GM19468 (cell line): Measurements from ENCODE around the gene EBNA1BP2.
"Not testable (repeated sequence)": the region's sequence is repeated elsewhere in the genome, so short reads cannot be mapped to it uniquely, and the experiment has no call there.

Experiments
- ATAC-seq: cut with Tn5 transposase; IDR thresholded peaks from one replicate; pipeline ENCODE4 v1.9.1; 2021; ENCODE audit warnings: mild to moderate bottlenecking, moderate library complexity, moderate number of reproducible peaks; ENCODE audit not compliant: unreplicated experiment; ENCODE audit errors: extremely low read depth

Gene EBNA1BP2

GRCh38 chr1:43174873-43175272 lies 2.8 kb upstream of the EBNA1BP2 start:
- ATAC-seq, result no peak

- ATAC-seq, result no peak
Observed at GRCh38 chr1:43172527-43172972, 460 bp upstream of the EBNA1BP2 start.

- no peak for ATAC-seq
Observed at GRCh38 chr1:43171312-43171875, 696 bp downstream of the EBNA1BP2 start.

- ATAC-seq, result no peak
Observed at GRCh38 chr1:43165765-43166164, 6.3 kb downstream of the EBNA1BP2 start.

- no peak for ATAC-seq
Observed at GRCh38 chr1:43165162-43165561, 6.9 kb downstream of the EBNA1BP2 start.

- ATAC-seq, result no peak
Observed at GRCh38 chr1:43156026-43156425, 16.1 kb downstream of the EBNA1BP2 start.

GRCh38 chr1:43153443-43153842 lies 18.6 kb downstream of the EBNA1BP2 start:
- no peak for ATAC-seq

- no peak for ATAC-seq
Observed at GRCh38 chr1:43152866-43153265, 19.2 kb downstream of the EBNA1BP2 start.

- ATAC-seq, result no peak
Observed at GRCh38 chr1:43149889-43150288, 22.2 kb downstream of the EBNA1BP2 start.

GRCh38 chr1:43147625-43148327 lies 24.3 kb downstream of the EBNA1BP2 start:
- no peak for ATAC-seq

GRCh38 chr1:43144237-43144636 lies 27.9 kb downstream of the EBNA1BP2 start:
- no peak for ATAC-seq

- ATAC-seq, result no peak
Observed at GRCh38 chr1:43143441-43143888, 28.6 kb downstream of the EBNA1BP2 start.

- ATAC-seq, result no peak
Observed at GRCh38 chr1:43140583-43140982, 31.5 kb downstream of the EBNA1BP2 start.

- no peak for ATAC-seq
Observed at GRCh38 chr1:43140010-43140409, 32.1 kb downstream of the EBNA1BP2 start.

GRCh38 chr1:43139295-43139694 lies 32.8 kb downstream of the EBNA1BP2 start:
- ATAC-seq, result not testable (repeated sequence)

- ATAC-seq, result no peak
Observed at GRCh38 chr1:43137445-43138052, 34.5 kb downstream of the EBNA1BP2 start.

- no peak for ATAC-seq
Observed at GRCh38 chr1:43135857-43136781, 36.0 kb downstream of the EBNA1BP2 start.

GRCh38 chr1:43134640-43135039 lies 37.5 kb downstream of the EBNA1BP2 start:
- no peak for ATAC-seq

- ATAC-seq, result no peak
Observed at GRCh38 chr1:43134068-43134467, 38.0 kb downstream of the EBNA1BP2 start.

- no peak for ATAC-seq
Observed at GRCh38 chr1:43129426-43129825, 42.7 kb downstream of the EBNA1BP2 start.
